Upper lobe of right lung (tissue), 1 donor: Measurements from ENCODE around the gene GBP1. TPM values are rescaled to one million over a fixed set of nuclear protein-coding genes. Genes with fewer than 3 reads are reported as not detected.
"Not testable (repeated sequence)": the region's sequence is repeated elsewhere in the genome, so short reads cannot be mapped to it uniquely, and the experiment has no call there.

Source experiments
- ATAC-seq: fragments of 200-7000 bp; cut with Tn5 transposase; one replicate; pipeline ENCODE4 v1.9.1; 2020; ENCODE audit warnings: mild to moderate bottlenecking, moderate library complexity
- DNase-seq: peaks from one replicate; pipeline ENCODE4 v3.0.0-alpha.2; 2020
- H3K27ac ChIP-seq: fragments of 200-600 bp; one replicate; pipeline ENCODE4 v1.8.0; 2022
- H3K27me3 ChIP-seq: fragments of 200-600 bp; one replicate; pipeline ENCODE4 v1.8.0; 2022; ENCODE audit warnings: mild to moderate bottlenecking
- H3K36me3 ChIP-seq: fragments of 200-600 bp; one replicate; pipeline ENCODE4 v1.8.0; 2022
- H3K4me1 ChIP-seq: fragments of 200-600 bp; one replicate; pipeline ENCODE4 v1.8.0; 2022
- H3K4me3 ChIP-seq: fragments of 200-600 bp; one replicate; pipeline ENCODE4 v1.8.0; 2022; ENCODE audit warnings: mild to moderate bottlenecking
- H3K9me3 ChIP-seq: fragments of 200-600 bp; one replicate; pipeline ENCODE4 v1.8.0; 2022
- intact Hi-C: fragments of 100-400 bp; cut with DNase I; formaldehyde crosslinking; loops from one replicate; pipeline ENCODE4 v1.11.0; 2022
- total RNA-seq: library from RNA; stranded (reverse); fragmentation: NEBNext Ultra II Directional; extraction: Animal tissue kit (Norgen Biotek cat#: 25700); gene quantifications from one replicate; pipeline ENCODE4 v1.2.1, GENCODE V29; 2021
- TF ChIP-seq, protein P1 (sequence below): fragments of 200-600 bp; IDR thresholded peaks from one replicate; pipeline ENCODE4 v1.8.0; 2022; ENCODE audit warnings: antibody characterized with exemption
- donor health status: DM: no; HTN: yes; CAD: no; lungs with severe emphysema.

The GBP1 gene
- total RNA-seq, 1 donor from 2014 or later, result 42.2 TPM

DNA sequence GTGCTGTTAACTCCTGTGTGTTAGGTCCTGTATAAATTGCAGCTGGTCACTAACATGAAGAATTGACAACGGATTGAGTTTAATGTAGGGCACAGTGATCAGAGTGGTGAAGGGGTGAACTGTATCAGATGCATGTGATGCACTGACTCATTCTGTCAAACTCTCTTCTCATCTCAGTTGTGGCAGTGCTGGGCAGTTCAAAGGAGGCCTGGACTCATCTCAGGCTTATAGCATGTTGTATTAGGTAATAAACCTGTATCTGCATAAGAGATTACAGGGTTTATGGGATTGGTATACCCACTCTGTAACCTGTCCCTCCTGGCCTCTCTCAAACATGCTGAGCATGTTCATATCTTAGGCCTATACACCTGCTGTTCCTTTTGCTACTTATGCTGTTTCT is 29.9 kb downstream of the GBP1 start:
- intact Hi-C loops, result no loop called here
- no peaks in the 10 kb centered on the region for H3K9me3 ChIP-seq
- ATAC-seq (no peak), DNase-seq (no peak)
- TF ChIP-seq, protein P1, sequence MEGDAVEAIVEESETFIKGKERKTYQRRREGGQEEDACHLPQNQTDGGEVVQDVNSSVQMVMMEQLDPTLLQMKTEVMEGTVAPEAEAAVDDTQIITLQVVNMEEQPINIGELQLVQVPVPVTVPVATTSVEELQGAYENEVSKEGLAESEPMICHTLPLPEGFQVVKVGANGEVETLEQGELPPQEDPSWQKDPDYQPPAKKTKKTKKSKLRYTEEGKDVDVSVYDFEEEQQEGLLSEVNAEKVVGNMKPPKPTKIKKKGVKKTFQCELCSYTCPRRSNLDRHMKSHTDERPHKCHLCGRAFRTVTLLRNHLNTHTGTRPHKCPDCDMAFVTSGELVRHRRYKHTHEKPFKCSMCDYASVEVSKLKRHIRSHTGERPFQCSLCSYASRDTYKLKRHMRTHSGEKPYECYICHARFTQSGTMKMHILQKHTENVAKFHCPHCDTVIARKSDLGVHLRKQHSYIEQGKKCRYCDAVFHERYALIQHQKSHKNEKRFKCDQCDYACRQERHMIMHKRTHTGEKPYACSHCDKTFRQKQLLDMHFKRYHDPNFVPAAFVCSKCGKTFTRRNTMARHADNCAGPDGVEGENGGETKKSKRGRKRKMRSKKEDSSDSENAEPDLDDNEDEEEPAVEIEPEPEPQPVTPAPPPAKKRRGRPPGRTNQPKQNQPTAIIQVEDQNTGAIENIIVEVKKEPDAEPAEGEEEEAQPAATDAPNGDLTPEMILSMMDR, result no peak
- H3K27ac ChIP-seq, result no peak overlapping the region
- no peaks in the 10 kb centered on the region for H3K27me3 ChIP-seq
- no peak overlapping the region for H3K4me3 ChIP-seq
- no peaks in the 10 kb centered on the region for H3K4me1 ChIP-seq
- H3K36me3 ChIP-seq, result no peaks in the 10 kb centered on the region

DNA sequence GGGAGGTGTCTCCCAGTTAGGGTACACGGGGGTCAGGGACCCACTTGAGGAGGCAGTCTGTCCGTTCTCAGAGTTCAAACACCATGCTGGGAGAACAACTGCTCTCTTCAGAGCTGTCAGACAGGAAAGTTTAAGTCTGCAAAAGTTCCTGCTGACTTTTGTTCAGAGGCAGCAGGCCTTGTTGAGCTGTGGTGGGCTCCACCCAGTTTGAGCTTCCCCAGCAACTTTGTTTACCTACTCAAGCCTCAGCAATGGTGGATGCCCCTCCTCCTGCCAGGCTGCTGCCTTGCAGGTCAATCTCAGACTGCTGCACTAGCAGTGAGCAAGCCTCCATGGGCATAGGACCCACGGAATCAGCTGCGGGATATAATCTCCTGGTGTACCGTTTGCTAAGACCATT is 31.0 kb downstream of the GBP1 start:
- H3K4me1 ChIP-seq, H3K9me3 ChIP-seq, intact Hi-C loops, H3K27ac ChIP-seq, ATAC-seq, H3K4me3 ChIP-seq, H3K36me3 ChIP-seq, H3K27me3 ChIP-seq, DNase-seq: not testable (repeated sequence)

DNA sequence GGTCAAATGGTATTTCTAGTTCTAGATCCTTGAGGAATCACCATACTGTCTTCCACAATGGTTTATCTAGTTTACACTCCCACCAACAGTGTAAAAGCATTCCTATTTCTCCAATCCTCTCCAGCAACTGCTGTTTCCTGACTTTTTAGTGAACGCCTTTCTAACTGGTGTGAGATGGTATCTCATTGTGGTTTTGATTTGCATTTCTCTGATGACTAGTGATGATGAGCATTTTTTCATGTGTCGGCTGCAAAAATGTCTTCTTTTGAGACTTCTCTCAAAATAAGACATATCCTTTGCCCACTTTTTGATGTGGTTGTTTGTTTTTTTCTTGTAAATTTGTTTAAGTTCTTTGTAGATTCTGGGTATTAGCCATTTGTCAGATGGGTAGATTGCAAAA is 36.0 kb downstream of the GBP1 start:
- H3K4me1 ChIP-seq, H3K9me3 ChIP-seq, H3K4me3 ChIP-seq, ATAC-seq, H3K27me3 ChIP-seq, DNase-seq, H3K36me3 ChIP-seq, H3K27ac ChIP-seq, intact Hi-C loops: not testable (repeated sequence)

DNA sequence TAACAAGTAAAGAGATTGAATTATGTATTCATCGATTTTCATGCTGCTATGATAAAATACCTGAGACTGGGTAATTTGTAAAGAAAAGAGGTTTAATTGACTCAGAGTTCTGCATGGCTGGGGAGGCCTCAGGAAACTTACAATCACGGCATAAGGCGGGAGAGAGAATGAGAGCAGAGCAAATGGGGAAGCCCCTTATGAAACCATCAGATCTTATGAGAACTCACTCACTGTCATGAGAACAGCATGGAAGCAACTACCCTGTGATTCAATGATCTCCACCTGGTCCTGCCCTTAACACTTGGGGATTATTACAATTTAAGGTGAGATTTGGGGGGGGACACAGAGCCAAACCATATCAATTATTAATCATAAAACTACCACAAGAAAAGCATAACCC is 39.1 kb downstream of the GBP1 start:
- TF ChIP-seq, protein P1, result no peak
- ATAC-seq, result no peak
- Histone ChIP-seq H3K9me3 (no peaks in the 10 kb centered on the region), H3K27ac (no peak overlapping the region), H3K36me3 (no peaks in the 10 kb centered on the region), H3K4me1 (peaks cover 9% of the 10 kb centered on the region), H3K4me3 (no peak overlapping the region), H3K27me3 (no peaks in the 10 kb centered on the region)
- intact Hi-C loops, result no loop called here
- DNase-seq, result no peak

DNA sequence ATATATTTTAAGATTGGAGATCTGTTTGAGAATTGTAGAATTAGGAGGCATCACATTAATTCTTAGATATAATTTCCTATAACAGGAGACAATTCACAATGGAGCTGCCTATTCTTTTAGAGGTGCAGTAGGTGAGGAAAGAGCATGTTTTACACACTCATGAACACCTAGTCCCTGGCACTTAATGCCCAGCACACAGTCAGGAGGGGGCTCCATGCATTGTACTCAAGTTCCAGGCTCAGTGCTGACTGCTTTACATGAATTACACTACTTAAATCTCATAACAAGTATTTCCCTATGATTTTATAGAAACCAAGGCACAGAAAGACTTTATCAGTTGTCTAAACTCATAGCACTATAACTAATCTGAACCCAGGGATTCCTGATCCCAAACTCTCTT is 42.0 kb downstream of the GBP1 start:
- Histone ChIP-seq H3K27me3 (no peaks in the 10 kb centered on the region), H3K4me1 (peaks cover 31% of the 10 kb centered on the region), H3K9me3 (no peaks in the 10 kb centered on the region), H3K4me3 (peak overlapping the region; percentile 57), H3K36me3 (peaks cover 11% of the 10 kb centered on the region), H3K27ac (peak overlapping the region; percentile 86)
- DNase-seq (no peak), ATAC-seq (no peak)
- intact Hi-C loops, result no loop called here
- TF ChIP-seq, protein P1, result no peak

DNA sequence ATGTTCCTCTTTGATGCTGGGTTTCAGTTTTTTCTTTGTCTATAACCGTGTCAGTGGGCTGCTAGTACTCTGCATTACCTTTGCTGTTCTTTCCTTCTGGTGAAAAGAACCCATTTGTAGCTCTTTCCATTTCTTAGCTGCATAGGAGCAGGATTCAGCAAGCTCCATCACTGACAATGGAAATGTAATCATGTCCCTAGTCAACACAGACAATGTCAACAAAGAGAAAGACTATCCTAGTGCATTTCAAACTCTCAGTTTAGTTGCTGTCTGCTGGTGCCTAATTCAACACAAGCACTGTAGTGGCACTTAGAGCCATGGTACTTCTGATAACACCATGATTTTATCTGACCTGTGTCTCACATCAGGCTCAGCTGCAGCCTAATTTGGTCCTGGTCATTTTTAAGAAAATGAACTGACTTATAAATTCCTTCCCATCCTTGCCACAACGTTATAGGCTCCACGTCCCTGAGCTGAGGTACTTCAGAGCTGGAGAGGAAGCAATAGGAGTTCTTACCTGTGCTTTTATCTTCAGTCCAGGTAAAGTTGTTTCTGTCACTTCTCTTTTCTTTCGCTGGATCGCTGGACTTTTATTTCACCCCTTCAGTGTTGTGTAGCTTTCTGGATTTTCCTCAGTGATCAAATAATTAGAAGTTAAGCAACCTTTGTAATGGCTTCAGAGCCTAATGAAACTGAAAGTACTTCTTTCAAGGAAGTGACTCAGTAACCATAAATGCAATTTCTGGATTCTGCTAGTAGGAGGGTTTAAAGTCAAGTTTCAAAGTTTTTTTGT is 42.6 kb downstream of the GBP1 start, which contains the start of gene GBP3:
GBP3 (minus strand) TSS at position 700 of the 793 bp plus-strand sequence. CDS start 2,145 bp downstream, outside the sequence.
- Histone ChIP-seq H3K4me3 (peak within 1 kb of the TSS; percentile 57), H3K27ac (peak within 1 kb of the TSS; percentile 86), H3K9me3 (no peaks in the 10 kb centered on the region), H3K36me3 (peaks cover 11% of the 10 kb centered on the region), H3K27me3 (no peaks in the 10 kb centered on the region), H3K4me1 (peaks cover 31% of the 10 kb centered on the region)
- TF ChIP-seq, protein P1, result no peak
- DNase-seq (no peak), ATAC-seq (peak; percentile 81)
- intact Hi-C loops, result no loop called here

DNA sequence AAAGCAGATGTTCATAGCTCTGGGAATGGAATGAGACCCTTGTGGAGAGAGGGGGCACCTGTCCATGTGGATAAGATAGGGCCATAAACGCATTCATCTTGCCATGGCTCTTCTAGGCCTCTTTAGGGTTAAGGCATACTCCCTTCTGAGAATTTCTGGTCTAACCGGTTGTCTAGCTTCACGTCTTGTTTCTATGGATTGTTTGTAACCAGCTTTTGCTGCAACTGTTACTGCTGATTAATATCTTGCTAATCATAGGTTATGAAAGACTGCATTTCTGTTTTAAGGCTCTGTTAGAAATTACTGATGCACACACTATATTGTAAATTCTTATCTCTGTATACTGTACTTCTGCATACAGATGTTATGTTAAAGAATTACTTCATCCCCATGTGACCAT is 46.7 kb downstream of the GBP1 start:
- H3K9me3 ChIP-seq, H3K27me3 ChIP-seq, intact Hi-C loops, DNase-seq, H3K4me3 ChIP-seq, H3K27ac ChIP-seq, ATAC-seq: not testable (repeated sequence)
- Histone ChIP-seq H3K36me3 (peaks cover 46% of the 10 kb centered on the region), H3K4me1 (peaks cover 30% of the 10 kb centered on the region)
